Loucy (cell line): ENCODE data around the gene CADM2.

Experiments used
- EZH2phosphoT487 ChIP-seq: fragments of 200-600 bp; IDR thresholded peaks from 2 replicates; pipeline ENCODE4 v1.6.1; 2018; ENCODE audit warnings: antibody characterized with exemption, mild to moderate bottlenecking, moderate library complexity, borderline replicate concordance
- TF ChIP-seq, protein P1 (sequence below): fragments of 200-600 bp; sonication (generic); conservative IDR thresholded peaks from 2 replicates; pipeline ENCODE4 v1.5.1; 2014; ENCODE audit warnings: mild to moderate bottlenecking, antibody characterized with exemption, low read length

DNA sequence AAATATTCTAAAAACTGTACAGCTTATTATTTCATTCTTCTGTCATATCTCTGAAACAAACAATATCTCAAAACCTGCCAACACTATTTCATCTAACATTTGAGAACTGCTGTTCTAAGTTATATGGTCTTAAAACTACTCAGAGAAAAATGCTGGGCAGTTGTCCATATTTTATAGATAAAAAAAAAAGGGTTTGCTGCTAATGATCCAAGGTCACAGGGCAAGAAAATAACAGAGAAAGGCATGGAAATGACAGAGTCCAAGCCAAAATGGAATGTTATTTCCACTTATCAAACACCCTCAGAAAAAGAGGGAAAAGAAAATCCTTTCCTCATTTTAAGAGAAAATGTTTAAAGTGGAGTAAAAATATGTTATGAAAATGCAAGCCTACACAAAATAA, 313.1 kb downstream of the CADM2 start:
- TF ChIP-seq, protein P1, sequence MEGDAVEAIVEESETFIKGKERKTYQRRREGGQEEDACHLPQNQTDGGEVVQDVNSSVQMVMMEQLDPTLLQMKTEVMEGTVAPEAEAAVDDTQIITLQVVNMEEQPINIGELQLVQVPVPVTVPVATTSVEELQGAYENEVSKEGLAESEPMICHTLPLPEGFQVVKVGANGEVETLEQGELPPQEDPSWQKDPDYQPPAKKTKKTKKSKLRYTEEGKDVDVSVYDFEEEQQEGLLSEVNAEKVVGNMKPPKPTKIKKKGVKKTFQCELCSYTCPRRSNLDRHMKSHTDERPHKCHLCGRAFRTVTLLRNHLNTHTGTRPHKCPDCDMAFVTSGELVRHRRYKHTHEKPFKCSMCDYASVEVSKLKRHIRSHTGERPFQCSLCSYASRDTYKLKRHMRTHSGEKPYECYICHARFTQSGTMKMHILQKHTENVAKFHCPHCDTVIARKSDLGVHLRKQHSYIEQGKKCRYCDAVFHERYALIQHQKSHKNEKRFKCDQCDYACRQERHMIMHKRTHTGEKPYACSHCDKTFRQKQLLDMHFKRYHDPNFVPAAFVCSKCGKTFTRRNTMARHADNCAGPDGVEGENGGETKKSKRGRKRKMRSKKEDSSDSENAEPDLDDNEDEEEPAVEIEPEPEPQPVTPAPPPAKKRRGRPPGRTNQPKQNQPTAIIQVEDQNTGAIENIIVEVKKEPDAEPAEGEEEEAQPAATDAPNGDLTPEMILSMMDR: no peak
- no peak for TF ChIP-seq EZH2phosphoT487
